Epithelial cell of proximal tubule (primary cell): ENCODE data around the gene QSER1. TPM values are rescaled to one million over a fixed set of nuclear protein-coding genes. Genes with fewer than 3 reads are reported as not detected.

Experiments used
- DNase-seq: peaks from one replicate; pipeline ENCODE4 v3.0.0-alpha.2; 2011; ENCODE audit warnings: low read depth
- H3K4me3 ChIP-seq: 2 replicates; pipeline ENCODE4 v1.5.1; 2011; ENCODE audit warnings: low read depth, mild to moderate bottlenecking, low read length
- total RNA-seq: library from RNA; depleted of rRNA; stranded (reverse); fragments of >200 nt; gene quantifications from 2 replicates; pipeline ENCODE4 v1.2.3, GENCODE V29; 2015
- TF ChIP-seq, protein P1 (sequence below): conservative IDR thresholded peaks from 2 replicates; pipeline ENCODE4 v1.5.1; 2012; ENCODE audit warnings: low read depth, mild to moderate bottlenecking, low read length

Gene QSER1
- total RNA-seq, 1 donor from 2014 or later = 18.6 TPM

DNA sequence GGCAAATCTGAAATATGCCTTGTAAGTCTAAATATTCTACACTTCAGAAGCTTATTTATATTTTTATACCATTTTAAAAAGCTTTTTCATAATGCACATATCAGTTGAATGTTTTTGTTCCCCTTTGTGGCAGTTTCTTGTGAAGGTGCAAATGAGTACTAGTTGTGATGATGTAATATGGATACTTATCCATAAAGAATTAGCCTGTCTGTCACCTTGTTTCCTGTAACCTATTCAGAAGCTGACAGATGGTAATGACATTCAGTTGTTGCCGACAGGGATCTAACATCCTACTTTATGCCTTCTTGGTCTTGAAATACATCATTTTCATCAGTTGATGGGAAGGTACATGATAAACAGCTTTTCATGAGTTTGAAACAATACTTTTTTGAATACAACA lies 2.9 kb downstream of the QSER1 start:
- no peak overlapping the region for H3K4me3 ChIP-seq
- DNase-seq = no peak
- TF ChIP-seq, protein P1, sequence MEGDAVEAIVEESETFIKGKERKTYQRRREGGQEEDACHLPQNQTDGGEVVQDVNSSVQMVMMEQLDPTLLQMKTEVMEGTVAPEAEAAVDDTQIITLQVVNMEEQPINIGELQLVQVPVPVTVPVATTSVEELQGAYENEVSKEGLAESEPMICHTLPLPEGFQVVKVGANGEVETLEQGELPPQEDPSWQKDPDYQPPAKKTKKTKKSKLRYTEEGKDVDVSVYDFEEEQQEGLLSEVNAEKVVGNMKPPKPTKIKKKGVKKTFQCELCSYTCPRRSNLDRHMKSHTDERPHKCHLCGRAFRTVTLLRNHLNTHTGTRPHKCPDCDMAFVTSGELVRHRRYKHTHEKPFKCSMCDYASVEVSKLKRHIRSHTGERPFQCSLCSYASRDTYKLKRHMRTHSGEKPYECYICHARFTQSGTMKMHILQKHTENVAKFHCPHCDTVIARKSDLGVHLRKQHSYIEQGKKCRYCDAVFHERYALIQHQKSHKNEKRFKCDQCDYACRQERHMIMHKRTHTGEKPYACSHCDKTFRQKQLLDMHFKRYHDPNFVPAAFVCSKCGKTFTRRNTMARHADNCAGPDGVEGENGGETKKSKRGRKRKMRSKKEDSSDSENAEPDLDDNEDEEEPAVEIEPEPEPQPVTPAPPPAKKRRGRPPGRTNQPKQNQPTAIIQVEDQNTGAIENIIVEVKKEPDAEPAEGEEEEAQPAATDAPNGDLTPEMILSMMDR = no peak

DNA sequence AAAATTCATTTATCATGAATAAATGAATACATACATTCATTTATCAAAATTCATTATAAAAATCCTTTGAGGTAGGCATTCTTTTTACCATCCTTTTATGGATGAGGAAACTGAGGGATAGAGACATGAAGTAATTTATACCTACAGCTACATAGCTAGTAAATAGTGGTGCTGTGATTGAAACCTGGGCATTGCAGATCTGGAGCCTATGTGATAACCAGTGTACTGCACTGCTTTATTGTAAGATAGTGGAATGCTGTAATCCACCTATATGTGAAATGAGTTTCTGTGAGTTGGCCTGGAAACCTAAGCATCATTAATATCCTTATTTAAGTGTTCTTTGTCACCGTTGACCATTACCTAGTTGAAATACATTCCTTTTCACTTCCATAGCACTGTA lies 4.5 kb downstream of the QSER1 start:
- no peak for DNase-seq
- H3K4me3 ChIP-seq = no peak overlapping the region
- TF ChIP-seq, protein P1 = no peak

DNA sequence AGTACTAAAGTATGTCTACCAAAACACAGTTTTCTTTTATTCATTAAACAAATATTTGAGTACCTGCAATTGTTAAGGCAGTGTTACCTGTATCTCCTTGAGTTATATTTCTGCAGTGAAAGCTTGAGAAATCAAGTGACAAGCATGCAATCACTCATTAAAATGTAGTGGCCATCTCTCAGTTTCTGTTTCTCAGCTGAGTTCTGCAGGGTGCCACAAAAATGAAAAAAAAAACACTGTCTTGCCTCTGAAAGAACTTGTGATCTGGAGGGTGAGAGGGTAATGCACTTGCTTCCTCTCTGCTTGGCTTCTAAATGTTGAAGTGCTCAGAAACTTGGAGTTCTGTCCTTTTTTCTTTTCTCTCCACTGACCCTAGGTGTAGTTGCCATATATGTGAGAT lies 6.8 kb downstream of the QSER1 start:
- DNase-seq = no peak
- TF ChIP-seq, protein P1 = no peak
- no peak overlapping the region for H3K4me3 ChIP-seq

DNA sequence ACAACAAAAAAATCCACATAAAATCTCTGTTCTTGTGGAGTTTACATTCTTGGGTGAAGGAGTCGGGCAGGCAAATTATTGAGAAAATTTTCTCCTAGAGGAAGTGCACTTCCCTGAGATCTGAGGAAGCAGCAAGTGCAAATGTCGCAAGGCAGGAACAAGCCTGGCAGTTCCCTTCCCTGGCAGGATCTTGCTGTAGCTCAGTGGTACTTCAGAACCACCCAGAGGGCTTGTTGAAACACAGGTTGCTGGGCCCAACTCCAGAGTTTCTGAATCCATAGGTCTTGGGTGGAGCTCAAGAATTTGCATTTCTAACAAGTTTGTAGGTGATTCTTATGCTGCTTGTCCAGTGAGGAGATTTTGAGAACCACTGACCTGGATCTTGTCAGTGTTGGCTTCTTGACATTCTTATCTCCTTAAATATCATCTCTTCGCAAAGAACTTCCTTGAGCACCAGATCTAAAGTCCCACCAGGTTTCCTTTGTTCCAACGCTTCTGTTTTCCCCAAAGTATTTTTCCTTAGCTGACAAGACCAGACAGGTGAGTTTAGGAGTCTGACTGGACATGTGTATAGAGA lies 9.6 kb downstream of the QSER1 start:
- TF ChIP-seq, protein P1 = no peak
- no peak overlapping the region for H3K4me3 ChIP-seq
- no peak for DNase-seq

DNA sequence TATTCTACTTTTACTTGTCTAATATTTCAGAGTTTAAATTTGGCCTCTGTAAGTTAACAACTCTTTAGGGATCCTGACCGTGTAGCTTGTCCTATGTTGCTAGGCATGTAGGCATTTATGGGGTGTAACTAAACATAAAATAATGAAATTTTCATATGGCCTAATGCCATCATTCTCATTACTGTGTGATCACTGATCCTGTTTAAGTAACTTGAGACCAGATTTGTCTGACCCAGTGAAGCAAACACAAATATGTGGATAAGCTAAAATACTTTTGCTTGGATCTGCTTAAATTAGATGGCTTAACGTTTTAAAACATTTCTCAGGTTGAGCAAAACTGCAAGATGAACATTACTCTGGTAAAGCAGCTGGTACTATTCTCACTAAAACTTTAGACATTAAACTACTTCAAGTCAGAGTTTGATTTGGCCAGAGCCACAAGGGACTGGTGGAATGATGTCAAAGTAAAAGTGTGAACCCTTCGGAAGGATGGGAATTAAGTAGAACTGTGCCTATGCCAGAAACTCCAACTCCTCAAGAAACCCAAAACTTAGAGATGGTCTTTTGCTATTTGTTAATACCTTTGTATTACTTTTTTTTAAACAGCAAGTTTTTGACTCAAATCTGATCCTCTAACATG lies 12.5 kb downstream of the QSER1 start:
- TF ChIP-seq, protein P1 = no peak
- H3K4me3 ChIP-seq = no peak overlapping the region
- DNase-seq = no peak

DNA sequence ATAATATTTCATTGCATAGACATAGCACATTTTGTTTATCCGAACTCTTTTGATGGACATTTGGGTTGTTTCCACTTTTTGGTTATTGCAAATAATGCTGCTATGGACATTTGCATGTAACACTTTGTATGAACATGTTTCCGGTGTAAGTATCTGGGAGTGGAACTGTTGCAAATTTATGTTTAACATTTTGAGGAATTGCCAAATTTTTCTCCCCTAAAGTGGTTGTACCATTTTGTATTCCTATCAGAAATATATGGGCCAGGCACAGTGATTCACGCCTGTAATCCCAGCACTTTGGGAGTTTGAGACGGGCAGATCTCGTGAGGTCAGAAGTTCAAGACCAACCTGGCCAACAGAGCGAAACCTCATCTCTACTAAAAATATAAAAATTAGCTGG lies 16.0 kb downstream of the QSER1 start:
- H3K4me3 ChIP-seq = no peak overlapping the region
- TF ChIP-seq, protein P1 = no peak
- no peak for DNase-seq

DNA sequence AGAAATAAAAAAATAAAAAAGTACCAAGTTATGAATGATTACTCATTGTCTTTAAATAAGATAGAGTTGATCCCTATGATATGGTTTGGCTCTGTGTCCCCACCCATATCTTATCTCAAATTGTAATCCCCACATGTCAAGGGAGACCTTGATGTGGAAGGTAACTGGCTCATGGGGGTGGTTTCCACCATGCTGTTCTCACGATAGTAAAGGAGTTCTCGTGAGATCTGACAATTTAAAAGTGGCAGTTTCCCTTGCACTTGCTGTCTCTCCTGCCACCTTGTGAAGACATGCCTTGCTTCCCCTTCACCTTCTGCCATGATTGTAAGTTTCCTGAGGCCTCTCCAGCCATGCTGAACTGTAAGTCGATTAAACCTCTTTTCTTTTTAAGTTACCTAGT lies 18.8 kb downstream of the QSER1 start:
- TF ChIP-seq, protein P1 = no peak
- H3K4me3 ChIP-seq = no peak overlapping the region
- DNase-seq = no peak
